Panc1 (cell line): ENCODE results near the gene GDPD5. TPM values are rescaled to one million over a fixed set of nuclear protein-coding genes. Genes with fewer than 3 reads are reported as not detected.

Experiments used
- ATAC-seq: fragments of 200-7000 bp; cut with Tn5 transposase; 2 replicates; pipeline ENCODE4 v1.9.1; 2020; ENCODE audit warnings: mild to moderate bottlenecking, moderate library complexity
- BruUV-seq: library from RNA; stranded (reverse); fragments of 400-500 nt; replicated peaks from 2 replicates; lab custom pipeline; 2021; lab: Mats Ljungman, UMichigan
- CTCF ChIA-PET: fragments of 300-600 bp; sonication (Branson Sonifier 250); formaldehyde crosslinking; loops from one replicate; lab custom pipeline; 2022; ENCODE audit warnings: antibody characterized with exemption; lab: Charles Lee
- POLR2A ChIA-PET: fragments of 300-600 bp; sonication (Branson Sonifier 250); formaldehyde crosslinking; loops from one replicate; lab custom pipeline; 2022; ENCODE audit warnings: antibody characterized with exemption; lab: Charles Lee
- DNase-seq: peaks from one replicate; pipeline ENCODE4 v3.0.0-alpha.2; 2010; ENCODE audit warnings: low read depth, low spot score
- H3K27ac ChIP-seq: 2 replicates; pipeline ENCODE4 v1.5.1; 2011; ENCODE audit warnings: mild to moderate bottlenecking, low read length, inconsistent platforms
- H3K27me3 ChIP-seq: fragments of 200-500 bp; sonication (Bioruptor generic); 2 replicates; pipeline ENCODE4 v1.6.0; 2014; ENCODE audit warnings: low read length, inconsistent platforms; ENCODE audit not compliant: control insufficient read depth, insufficient read depth
- H3K36me3 ChIP-seq: fragments of 200-500 bp; sonication (Bioruptor generic); 2 replicates; pipeline ENCODE4 v1.5.1; 2014; ENCODE audit warnings: inconsistent platforms, mild to moderate bottlenecking, low read length, moderate library complexity; ENCODE audit not compliant: control insufficient read depth, insufficient read depth
- H3K4me1 ChIP-seq: 2 replicates; pipeline ENCODE4 v1.5.1; 2011; ENCODE audit warnings: inconsistent platforms, mild to moderate bottlenecking, low read length, moderate library complexity; ENCODE audit not compliant: control insufficient read depth, insufficient read depth
- H3K4me3 ChIP-seq, 2 experiments: 2 replicates each; pipeline ENCODE4 v1.5.1; 2011 to 2012; ENCODE audit warnings: low read depth in 2 of 2, low read length in 2 of 2, mild to moderate bottlenecking in 2 of 2, inconsistent platforms in 1 of 2, moderate library complexity in 1 of 2
- H3K9me3 ChIP-seq: fragments of 200-500 bp; sonication (Bioruptor generic); 2 replicates; pipeline ENCODE4 v1.5.1; 2014; ENCODE audit warnings: low read depth, mild to moderate bottlenecking, inconsistent platforms, low read length, moderate library complexity; ENCODE audit not compliant: control insufficient read depth, insufficient read depth
- CTCF ChIP-seq: fragments of 450-650 bp; IDR thresholded peaks from 2 replicates; pipeline ENCODE4 v1.5.1; 2017; ENCODE audit warnings: mild to moderate bottlenecking
- POLR2AphosphoS5 ChIP-seq: IDR thresholded peaks from 2 replicates; pipeline ENCODE4 v1.6.1; 2012; ENCODE audit warnings: mild to moderate bottlenecking, low read depth, low read length, moderate library complexity
- REST ChIP-seq, 2 experiments: IDR thresholded peaks; 2 replicates each; pipeline ENCODE4 v1.6.1; 2011 to 2012; ENCODE audit warnings: low read depth in 2 of 2, control low read depth in 1 of 2, low read length in 1 of 2, mild to moderate bottlenecking in 1 of 2, moderate library complexity in 1 of 2; ENCODE audit not compliant: insufficient read depth in 1 of 2
- SIN3A ChIP-seq: IDR thresholded peaks from 2 replicates; pipeline ENCODE4 v1.6.1; 2012; ENCODE audit warnings: low read depth, mild to moderate bottlenecking, low read length, moderate library complexity, borderline replicate concordance; ENCODE audit not compliant: insufficient read depth
- TCF7L2 ChIP-seq: IDR thresholded peaks from 2 replicates; pipeline ENCODE4 v1.6.1; 2011; ENCODE audit warnings: mild to moderate bottlenecking, low read depth, low read length, inconsistent platforms
- in situ Hi-C: cut with HindIII; loops from 2 replicates; pipeline ENCODE4 v1.10.0; 2016; ENCODE audit warnings: low sequenced_read_pairs, low pct_unique_long_range_greater_than_20kb
- intact Hi-C: fragments of 100-400 bp; cut with micrococcal nuclease; formaldehyde crosslinking; loops from one replicate; pipeline ENCODE4 v1.10.0; 2022; ENCODE audit not compliant: unreplicated experiment
- total RNA-seq: library from RNA; stranded (reverse); gene quantifications from one replicate; pipeline ENCODE4 v1.2.1, GENCODE V29; 2021; ENCODE audit not compliant: unreplicated experiment

The GDPD5 gene
- total RNA-seq, 1 experiment from 2014 or later: 6.0 TPM

DNA sequence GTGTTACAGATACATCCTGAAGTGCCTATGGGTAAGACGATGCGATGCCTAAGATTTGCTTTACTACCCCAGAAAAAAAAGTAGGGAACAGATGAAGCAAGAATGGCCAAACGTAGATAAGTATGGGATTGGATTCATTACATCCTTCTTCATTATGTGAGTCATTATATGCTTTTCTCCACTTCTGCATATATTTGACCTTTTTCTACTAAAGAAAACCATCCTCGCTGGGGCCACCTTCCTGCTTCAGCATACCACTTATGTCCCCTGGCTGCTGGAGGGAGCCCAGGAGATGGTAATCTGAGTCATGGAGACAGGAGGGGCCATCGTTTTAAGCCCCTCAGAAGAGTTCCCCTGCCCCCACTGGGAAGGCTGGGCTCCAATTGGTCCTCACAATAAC lies 78.3 kb downstream of the GDPD5 start:
- TF ChIP-seq CTCF: no peak
- no peak for TF ChIP-seq SIN3A
- TF ChIP-seq TCF7L2: no peak
- TF ChIP-seq POLR2AphosphoS5: no peak
- TF ChIP-seq REST (IDR thresholded peaks at IDR 0.05; ENCODE audit: insufficient read depth in 1 of 2, low read depth in 2 of 2, low read length in 1 of 2): no peak
- DNase-seq (no peak), ATAC-seq (no peak)
- CTCF ChIA-PET: no interaction called here
- BruUV-seq: no TSS peak
- no peaks in the 10 kb centered on the region; the same call in 1 of the 2 replicates for H3K27me3 ChIP-seq
- H3K4me3 ChIP-seq: no peak overlapping the region
- H3K9me3 ChIP-seq: no peaks in the 10 kb centered on the region
- no peaks in the 10 kb centered on the region for H3K4me1 ChIP-seq
- no peaks in the 10 kb centered on the region for H3K36me3 ChIP-seq
- no peak overlapping the region for H3K27ac ChIP-seq
- POLR2A ChIA-PET: no interaction called here
- intact Hi-C loops (no loop called here), in situ Hi-C loops (no loop called here)

DNA sequence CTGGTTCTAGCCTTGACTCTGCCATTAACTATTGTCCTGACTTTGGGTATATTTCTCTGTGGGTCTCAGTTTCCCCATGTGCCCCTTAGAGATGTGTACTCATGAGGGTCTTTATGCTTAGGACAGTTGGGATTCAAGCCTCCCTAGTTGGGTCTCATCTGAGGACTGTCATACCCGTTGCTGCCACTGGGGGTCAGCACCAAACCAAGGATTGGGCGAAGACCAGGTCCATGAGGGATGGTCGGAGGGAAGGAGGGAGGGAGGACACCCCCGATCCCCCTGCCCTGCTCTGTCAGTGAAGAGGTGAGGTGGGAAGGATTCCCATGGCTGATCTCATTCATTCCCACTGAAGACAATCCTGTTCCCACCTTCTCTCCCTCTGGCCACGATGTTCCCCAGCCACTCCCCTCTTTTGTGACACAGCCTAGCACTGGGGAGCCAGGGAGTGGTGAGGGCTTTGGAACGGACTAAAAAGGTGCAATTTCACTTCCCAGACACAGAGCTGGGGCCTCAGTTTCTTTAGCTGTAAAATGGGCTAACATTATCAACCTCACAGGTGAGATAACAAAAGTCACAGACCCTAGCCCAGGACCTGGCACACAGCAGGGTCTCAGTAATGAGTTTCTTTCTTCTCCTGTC lies 80.3 kb downstream of the GDPD5 start:
- ATAC-seq: peak; percentile 83
- ChIA-PET POLR2A (no interaction called here), CTCF (interaction anchor here (1.0 to 3.1 kb wide), 2 partner anchors 86 to 89 kb away, joined by 3 to 14 read pairs; no protein-coding TSS in a partner anchor)
- in situ Hi-C loops: no loop called here
- Histone ChIP-seq H3K27ac (no peak overlapping the region), H3K27me3 (no peaks in the 10 kb centered on the region; the same call in 1 of the 2 replicates), H3K4me1 (no peaks in the 10 kb centered on the region), H3K36me3 (no peaks in the 10 kb centered on the region), H3K4me3 (peak overlapping the region in 1 of 2 experiments; percentile 15; a peak in 2 of 4 replicates), H3K9me3 (no peaks in the 10 kb centered on the region)
- TF ChIP-seq POLR2AphosphoS5: no peak
- TF ChIP-seq CTCF: peak; percentile 97
- TF ChIP-seq REST (IDR thresholded peaks at IDR 0.05; ENCODE audit: insufficient read depth in 1 of 2, low read depth in 2 of 2, low read length in 1 of 2): no peak
- TF ChIP-seq TCF7L2: no peak
- no peak for TF ChIP-seq SIN3A
- DNase-seq: peak; percentile 64
- no TSS peak for BruUV-seq
- intact Hi-C loops: loop anchor here (1.0 kb wide), 1 partner anchor 87 kb away; no protein-coding TSS in a partner anchor
